Endothelial cell of umbilical vein (primary cell): ENCODE measurements around the gene GOLGA6L10. TPM values are rescaled to one million over a fixed set of nuclear protein-coding genes. Genes with fewer than 3 reads are reported as not detected.
A peak's percentile ranks its signal among the peaks of the same experiment; 100 is the strongest.

Experiments used
- BruUV-seq: library from RNA; stranded (reverse); fragments of 400-500 nt; replicated peaks from 2 replicates; lab custom pipeline; 2021; lab: Mats Ljungman, UMichigan
- CTCF ChIA-PET: fragments of 300-600, 350-600 bp; sonication (Branson Sonifier 250); formaldehyde crosslinking; loops from one replicate; lab custom pipeline; 2021; ENCODE audit warnings: antibody characterized with exemption, inconsistent platforms; lab: Charles Lee
- POLR2A ChIA-PET: fragments of 300-600, 350-600 bp; sonication (Branson Sonifier 250); formaldehyde crosslinking; loops from one replicate; lab custom pipeline; 2021; ENCODE audit warnings: antibody characterized with exemption, inconsistent platforms; lab: Charles Lee
- DNase-seq: peaks from one replicate; pipeline ENCODE4 v3.0.0-alpha.2; 2011; ENCODE audit warnings: low read depth, low spot score
- FAIRE-seq: peaks from 2 replicates; lab custom pipeline; 2011; peaks lifted over from hg19 to GRCh38; lab: Jason Lieb, UNC
- H2AFZ ChIP-seq: 2 replicates; pipeline ENCODE4 v1.6.0; 2012; ENCODE audit warnings: low read depth, low read length, control low read depth, inconsistent platforms
- H3K27ac ChIP-seq: 2 replicates; pipeline ENCODE4 v1.5.1; 2011; ENCODE audit warnings: low read depth, mild to moderate bottlenecking, control low read depth, low read length, moderate library complexity; ENCODE audit not compliant: insufficient read depth
- H3K27me3 ChIP-seq, 2 experiments: 2 replicates each; pipeline versions ENCODE4 v1.6.0 to v1.6.1; 2011; ENCODE audit warnings: low read length in 2 of 2, mixed read lengths in 1 of 2; ENCODE audit not compliant: control insufficient read depth in 2 of 2, insufficient read depth in 2 of 2
- H3K36me3 ChIP-seq, 2 experiments: 2 replicates in 1 of 2; 3 replicates in 1 of 2; pipeline ENCODE4 v1.5.1; 2011; ENCODE audit warnings: low read length in 2 of 2, mild to moderate bottlenecking in 1 of 2, moderate library complexity in 1 of 2; ENCODE audit not compliant: control insufficient read depth in 2 of 2, insufficient read depth in 2 of 2; ENCODE audit errors: extremely low read depth in 1 of 2
- H3K4me1 ChIP-seq: 3 replicates; pipeline ENCODE4 v1.5.1; 2011; ENCODE audit warnings: mild to moderate bottlenecking, low read length; ENCODE audit not compliant: control insufficient read depth, insufficient read depth; ENCODE audit errors: extremely low read depth
- H3K4me2 ChIP-seq: 2 replicates; pipeline ENCODE4 v1.6.1; 2011; ENCODE audit warnings: low read length, control low read depth, mixed read lengths; ENCODE audit not compliant: insufficient read depth
- H3K4me3 ChIP-seq, 3 experiments: fragments of 200-600 bp in 1 of 3; sonication (generic), shearing (Covaris generic) in 1 of 3; replicated peaks in 1 of 3; 2 replicates each; pipeline ENCODE4 v1.5.1; 2011 to 2016; ENCODE audit warnings: control low read depth in 3 of 3, low read length in 3 of 3, mild to moderate bottlenecking in 2 of 3, inconsistent platforms in 1 of 3, low read depth in 1 of 3, moderate library complexity in 1 of 3; ENCODE audit not compliant: insufficient read depth in 1 of 3
- H3K79me2 ChIP-seq: 2 replicates; pipeline ENCODE4 v1.6.0; 2012; ENCODE audit warnings: low read length, inconsistent platforms; ENCODE audit not compliant: control insufficient read depth, insufficient read depth
- H3K9ac ChIP-seq: replicated peaks from 2 replicates; pipeline ENCODE3; 2011; ENCODE audit warnings: low read length, control low read depth; ENCODE audit not compliant: insufficient read depth; ENCODE audit errors: extremely low read depth
- H3K9me1 ChIP-seq: replicated peaks from 3 replicates; pipeline ENCODE4 v1.6.0; 2011; ENCODE audit warnings: mild to moderate bottlenecking, low read length; ENCODE audit not compliant: control insufficient read depth, insufficient read depth; ENCODE audit errors: extremely low read depth
- H3K9me3 ChIP-seq: replicated peaks from 2 replicates; pipeline ENCODE4 v1.5.1; 2012; ENCODE audit warnings: low read length, inconsistent platforms; ENCODE audit not compliant: control insufficient read depth, insufficient read depth
- H4K20me1 ChIP-seq: replicated peaks from 2 replicates; pipeline ENCODE3; 2011; ENCODE audit warnings: mild to moderate bottlenecking, low read length; ENCODE audit not compliant: control insufficient read depth, insufficient read depth; ENCODE audit errors: extremely low read depth
- CTCF ChIP-seq, 2 donors: IDR thresholded peaks; 1 replicate in 1 of 2; 2 replicates in 1 of 2; pipeline ENCODE4 v1.5.1; 2011; ENCODE audit warnings: low read length in 2 of 2, mild to moderate bottlenecking in 2 of 2, moderate library complexity in 2 of 2, control low read depth in 1 of 2, inconsistent platforms in 1 of 2, low read depth in 1 of 2; ENCODE audit not compliant: insufficient read depth in 1 of 2; ENCODE audit errors: extremely low read depth in 1 of 2
- EZH2 ChIP-seq: IDR thresholded peaks from 2 replicates; pipeline ENCODE4 v1.6.1; 2012; ENCODE audit warnings: borderline replicate concordance, low read depth, mild to moderate bottlenecking, moderate library complexity, low read length, inconsistent platforms; ENCODE audit not compliant: severe bottlenecking
- FOS ChIP-seq: IDR thresholded peaks from 2 replicates; pipeline ENCODE4 v1.6.1; 2011; ENCODE audit warnings: mild to moderate bottlenecking, low read length, moderate library complexity, borderline replicate concordance; ENCODE audit not compliant: insufficient read depth
- GATA2 ChIP-seq: IDR thresholded peaks from 2 replicates; pipeline ENCODE4 v1.7.0; 2011; ENCODE audit warnings: low read depth, mild to moderate bottlenecking, moderate library complexity, mixed read lengths, low read length; ENCODE audit not compliant: insufficient read length, insufficient read depth
- JUN ChIP-seq: IDR thresholded peaks from 2 replicates; pipeline ENCODE4 v1.6.1; 2011; ENCODE audit warnings: borderline replicate concordance, low read depth; ENCODE audit not compliant: insufficient read length, insufficient read depth
- MYC ChIP-seq: IDR thresholded peaks from one replicate; pipeline ENCODE4 v1.6.1; 2011; ENCODE audit warnings: mild to moderate bottlenecking, low read depth, low read length
- POLR2A ChIP-seq: IDR thresholded peaks from 2 replicates; pipeline ENCODE4 v1.6.1; 2012; ENCODE audit warnings: low read depth, mild to moderate bottlenecking, control low read depth, low read length
- POLR2AphosphoS5 ChIP-seq: IDR thresholded peaks from 2 replicates; pipeline ENCODE4 v1.6.1; 2012; ENCODE audit warnings: low read depth, mild to moderate bottlenecking, control low read depth, low read length, moderate library complexity; ENCODE audit not compliant: insufficient read depth
- dilution Hi-C: fragments of 300-500 bp; cut with MboI; formaldehyde crosslinking; loops from one replicate; pipeline ENCODE4 v1.15.0; 2019; ENCODE audit warnings: low sequenced_read_pairs; ENCODE audit not compliant: extremely low pct_ligation_motif_present
- intact Hi-C: fragments of 100-400 bp; cut with micrococcal nuclease; formaldehyde crosslinking; loops from one replicate; pipeline ENCODE4 v1.10.0; 2022
- polyA plus RNA-seq, 4 experiments: library from polyadenylated mRNA; depleted of rRNA in 3 of 4; stranded (reverse) in 3 of 4; unstranded in 1 of 4; fragments of >200 nt; gene quantifications; 2 replicates each; pipeline versions ENCODE4 v1.2.1 to v1.2.3, GENCODE V29; 2011 to 2012; ENCODE audit warnings: missing spikeins in 1 of 4
- total RNA-seq: library from RNA; stranded (reverse); gene quantifications from 2 replicates; pipeline ENCODE4 v1.2.3, GENCODE V29; 2021
- TF ChIP-seq, protein P1 (sequence below): IDR thresholded peaks from 2 replicates; pipeline ENCODE4 v1.6.1; 2011; ENCODE audit not compliant: insufficient read depth, insufficient read length

GOLGA6L10 gene
- total and polyA plus RNA-seq, 2 donors (not counting 3 experiments of a cell fraction or from before 2014, with no cell fraction given) = 1.2 to 3.9 TPM

DNA sequence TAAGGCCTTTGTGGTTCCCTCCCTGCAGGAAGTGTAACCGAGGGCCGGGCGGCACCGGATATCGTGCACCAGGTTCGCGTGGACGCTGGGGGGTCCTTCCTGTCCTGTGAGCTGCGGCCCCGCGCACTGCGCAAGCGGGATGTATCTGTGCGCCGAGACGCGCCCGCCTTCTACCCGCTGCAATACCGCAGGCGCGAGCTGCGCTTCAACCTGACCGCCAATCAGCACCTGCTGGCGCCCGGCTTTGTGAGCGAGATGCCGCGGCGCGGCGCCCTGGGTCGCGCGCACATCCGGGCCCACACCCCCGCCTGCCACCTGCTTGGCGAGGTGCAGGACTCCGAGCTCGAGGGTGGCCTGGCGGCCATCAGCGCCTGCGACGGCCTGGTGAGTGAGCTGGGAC lies 50.8 kb downstream of the GOLGA6L10 start:
- DNase-seq = no peak
- no peaks in the 10 kb centered on the region for H3K27me3 ChIP-seq
- dilution Hi-C loops = no loop called here
- BruUV-seq = no TSS peak
- ChIA-PET CTCF (interaction anchor here (0.6 kb wide), 1 partner anchor 101 kb away, joined by 5 read pairs; no protein-coding TSS in a partner anchor), POLR2A (no interaction called here)
- no peaks in the 10 kb centered on the region for H3K36me3 ChIP-seq
- no peaks in the 10 kb centered on the region for H3K79me2 ChIP-seq
- H3K4me1 ChIP-seq = no peaks in the 10 kb centered on the region
- TF ChIP-seq JUN = no peak
- no peak for TF ChIP-seq POLR2AphosphoS5
- TF ChIP-seq, protein P1, sequence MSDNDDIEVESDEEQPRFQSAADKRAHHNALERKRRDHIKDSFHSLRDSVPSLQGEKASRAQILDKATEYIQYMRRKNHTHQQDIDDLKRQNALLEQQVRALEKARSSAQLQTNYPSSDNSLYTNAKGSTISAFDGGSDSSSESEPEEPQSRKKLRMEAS = no peak
- TF ChIP-seq GATA2 = no peak
- no peak for TF ChIP-seq MYC
- TF ChIP-seq CTCF (IDR thresholded peaks at IDR 0.05; ENCODE audit: extremely low read depth in 1 of 2, insufficient read depth in 1 of 2, low read depth in 1 of 2, low read length in 2 of 2) = no peak
- TF ChIP-seq POLR2A = no peak
- no peak for TF ChIP-seq FOS
- no peak for TF ChIP-seq EZH2
- no peaks in the 10 kb centered on the region for H3K9me1 ChIP-seq
- H2AFZ ChIP-seq = peak overlapping the region; percentile 52
- intact Hi-C loops = no loop called here
- FAIRE-seq = no peak
- no peaks in the 10 kb centered on the region for H4K20me1 ChIP-seq
- H3K4me3 ChIP-seq = no peak overlapping the region
- H3K9me3 ChIP-seq = no peaks in the 10 kb centered on the region
- H3K9ac ChIP-seq = no peak overlapping the region
- no peak overlapping the region for H3K4me2 ChIP-seq
- no peak overlapping the region for H3K27ac ChIP-seq
